CD1c-positive myeloid dendritic cell (primary cell): ENCODE measurements around the gene HNRNPUL1.
A peak's percentile ranks its signal among the peaks of the same experiment; 100 is the strongest.
"Not testable (repeated sequence)": the region's sequence is repeated elsewhere in the genome, so short reads cannot be mapped to it uniquely, and the experiment has no call there.

ENCODE experiments used
- DNase-seq: peaks from one replicate; pipeline ENCODE4 v3.0.0-alpha.2; 2016; ENCODE audit errors: extremely low spot score

Gene HNRNPUL1

GRCh38 chr19:41263850-41264580 is at the start of gene HNRNPUL1:
HNRNPUL1 (plus strand) TSS chr19:41264372; CDS start chr19:41264504, 132 bp downstream.
- peak; percentile 100 for DNase-seq

DNA sequence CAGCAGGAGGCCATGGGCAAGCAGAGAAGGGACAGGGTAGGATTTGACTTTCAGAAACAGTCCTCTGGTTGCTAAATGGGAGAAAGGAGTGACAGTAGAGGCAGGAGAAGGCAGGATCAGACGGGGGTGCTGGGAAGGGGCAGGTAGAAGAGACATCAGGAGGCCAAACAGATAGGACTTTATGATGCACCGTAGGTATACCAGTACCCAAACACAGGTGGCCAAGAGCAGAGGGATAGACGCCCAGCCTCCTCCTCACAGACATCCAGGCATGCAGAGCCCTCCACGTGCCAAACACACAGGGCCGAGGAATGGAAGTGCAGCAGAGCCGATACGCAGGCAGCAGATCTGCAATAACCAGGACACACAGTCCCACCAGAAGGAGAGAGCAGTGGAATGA is 46.4 kb upstream of the HNRNPUL1 start:
- DNase-seq, result no peak

DNA sequence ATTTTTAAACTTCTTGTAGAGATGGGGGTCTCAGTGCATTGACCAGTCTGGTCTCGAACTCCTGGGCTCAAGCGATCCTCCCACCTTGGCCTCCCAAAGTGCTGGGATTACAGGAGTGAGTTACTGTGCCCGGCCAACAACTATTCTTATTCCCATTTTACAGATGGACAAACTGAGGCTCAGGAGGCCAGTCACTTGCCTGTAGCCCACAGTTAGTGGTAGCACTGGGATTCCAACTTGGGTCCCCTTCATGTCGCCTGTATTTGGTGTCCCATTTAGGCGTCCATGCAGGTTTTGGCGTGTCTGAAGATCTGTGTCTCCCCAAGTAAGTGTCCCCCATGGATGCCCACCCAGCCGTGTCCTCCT is 45.9 kb upstream of the HNRNPUL1 start:
- no peak for DNase-seq

DNA sequence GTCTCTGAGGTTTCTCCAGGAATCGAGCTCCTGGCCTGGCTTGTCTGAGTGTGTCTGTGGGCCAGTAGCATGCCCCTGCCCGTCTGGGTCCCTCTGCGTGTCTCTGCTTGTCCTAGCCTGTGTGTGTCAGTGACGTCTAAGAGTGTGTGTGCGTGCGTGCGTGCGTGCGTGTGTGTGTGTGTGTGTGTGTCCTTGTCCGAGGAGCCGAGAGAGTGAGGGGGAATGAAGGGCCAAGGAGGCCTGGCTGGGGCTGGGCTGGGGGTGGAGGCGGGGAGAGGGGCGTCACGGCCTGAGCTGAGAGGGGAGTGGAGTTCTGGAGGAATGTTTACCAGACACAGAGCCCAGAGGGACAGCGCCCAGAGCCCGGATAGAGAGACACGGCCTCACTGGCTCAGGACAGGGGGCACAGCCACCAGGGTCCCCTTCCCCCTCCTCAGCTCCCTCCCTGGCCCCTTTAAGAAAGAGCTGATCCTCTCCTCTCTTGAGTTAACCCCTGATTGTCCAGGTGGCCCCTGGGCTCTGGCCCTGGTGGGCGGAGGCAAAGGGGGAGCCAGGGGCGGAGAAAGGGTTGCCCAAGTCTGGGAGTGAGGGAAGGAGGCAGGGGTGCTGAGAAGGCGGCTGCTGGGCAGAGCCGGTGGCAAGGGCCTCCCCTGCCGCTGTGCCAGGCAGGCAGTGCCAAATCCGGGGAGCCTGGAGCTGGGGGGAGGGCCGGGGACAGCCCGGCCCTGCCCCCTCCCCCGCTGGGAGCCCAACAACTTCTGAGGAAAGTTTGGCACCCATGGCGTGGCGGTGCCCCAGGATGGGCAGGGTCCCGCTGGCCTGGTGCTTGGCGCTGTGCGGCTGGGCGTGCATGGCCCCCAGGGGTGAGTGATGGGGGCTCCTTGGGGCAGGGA is 45.3 kb upstream of the HNRNPUL1 start, which contains the start of gene AXL:
Gene AXL (plus strand): TSS at position 609 of the 893 bp plus-strand sequence. CDS start 170 bp downstream, at position 779.
- DNase-seq, result no peak

GRCh38 chr19:41219924-41220567 is 44.1 kb upstream of the HNRNPUL1 start:
- DNase-seq, result no peak

DNA sequence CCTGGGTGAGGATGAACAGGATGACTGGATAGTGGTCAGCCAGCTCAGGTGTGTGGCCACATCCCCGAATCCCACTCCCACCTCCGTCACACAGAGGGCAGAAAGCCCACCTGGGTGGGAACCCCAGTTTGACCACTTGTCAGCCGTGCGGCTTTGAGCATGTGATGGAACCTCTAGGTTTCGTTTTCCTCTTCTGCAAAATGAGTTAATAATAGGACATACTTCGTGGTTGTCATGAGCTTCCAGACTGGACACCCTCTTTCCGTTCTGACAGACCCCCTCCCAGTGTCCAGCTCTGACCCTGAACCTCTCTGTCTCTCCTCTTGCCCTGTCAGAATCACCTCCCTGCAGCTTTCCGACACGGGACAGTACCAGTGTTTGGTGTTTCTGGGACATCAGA is 43.4 kb upstream of the HNRNPUL1 start:
- DNase-seq, result no peak

DNA sequence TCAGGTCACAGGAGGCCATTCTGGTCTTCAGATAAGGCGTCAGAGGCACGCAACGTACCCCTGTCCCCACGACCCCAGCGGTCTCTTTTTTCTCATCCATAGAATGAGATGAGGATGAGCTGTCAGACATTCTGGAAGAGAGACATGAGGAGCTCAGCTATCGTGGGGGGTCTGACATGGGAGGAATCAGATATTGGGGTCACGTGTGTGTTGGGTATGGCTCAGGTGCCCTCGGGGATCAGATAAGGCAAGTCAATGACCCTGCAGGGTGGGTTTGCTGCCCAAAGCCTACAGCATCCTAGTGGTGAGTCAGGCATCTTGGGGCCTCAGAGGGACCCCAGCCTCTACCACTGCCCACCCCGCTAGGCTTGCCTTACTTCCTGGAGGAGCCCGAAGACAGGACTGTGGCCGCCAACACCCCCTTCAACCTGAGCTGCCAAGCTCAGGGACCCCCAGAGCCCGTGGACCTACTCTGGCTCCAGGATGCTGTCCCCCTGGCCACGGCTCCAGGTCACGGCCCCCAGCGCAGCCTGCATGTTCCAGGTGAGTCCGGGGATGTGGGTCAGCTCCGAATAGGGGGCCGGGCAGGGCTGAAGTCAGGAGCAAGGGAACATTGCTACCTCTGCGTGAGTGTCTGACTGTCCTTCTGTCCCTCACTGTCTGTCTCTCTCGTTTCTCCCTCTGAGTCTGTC is 42.5 kb upstream of the HNRNPUL1 start:
- DNase-seq, result no peak

GRCh38 chr19:41222240-41222639 is 41.9 kb upstream of the HNRNPUL1 start:
- DNase-seq, result no peak

DNA sequence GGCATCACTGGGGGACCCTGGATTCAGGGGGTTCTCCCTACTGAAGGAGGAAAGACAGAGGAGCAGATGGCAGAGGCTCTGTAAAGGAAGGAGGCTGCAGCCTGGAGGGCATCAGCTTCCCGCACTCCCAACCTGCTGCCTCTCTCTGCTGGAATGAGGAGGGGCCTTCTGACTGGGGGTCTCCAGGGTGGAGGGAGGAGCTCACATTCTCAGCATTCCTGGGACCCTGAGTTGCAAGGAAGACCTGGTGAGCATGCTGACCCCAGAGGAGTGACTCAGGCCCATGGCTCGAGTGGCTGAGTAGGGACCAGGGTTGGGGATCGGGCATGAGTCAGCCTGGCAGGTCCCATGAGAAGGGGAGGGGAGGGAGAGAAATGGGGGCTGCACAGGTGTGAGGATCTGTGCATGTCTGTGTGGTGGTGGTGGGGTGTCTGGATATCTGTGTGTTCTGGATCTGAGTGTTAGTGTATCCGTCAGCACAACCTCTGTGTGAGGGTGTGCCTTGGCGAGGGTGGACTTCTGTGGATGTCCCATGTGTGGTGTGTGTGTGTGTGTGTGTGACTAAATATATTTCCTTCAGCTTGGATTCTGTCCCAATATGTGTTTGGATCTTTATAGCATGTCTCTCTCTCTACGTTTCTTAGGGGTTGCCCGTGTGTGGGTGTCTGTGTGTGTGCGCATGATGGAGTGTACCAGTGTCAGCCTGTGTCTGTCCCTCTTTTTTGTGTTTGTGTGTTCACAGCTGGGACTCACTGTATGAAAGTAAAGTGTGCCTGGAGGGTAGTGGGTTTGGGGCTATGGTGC is 40.5 kb upstream of the HNRNPUL1 start:
- DNase-seq, result no peak

GRCh38 chr19:41224632-41225031 is 39.5 kb upstream of the HNRNPUL1 start:
- DNase-seq, result no peak

GRCh38 chr19:41225238-41226052 is 38.7 kb upstream of the HNRNPUL1 start:
- peak; percentile 83 for DNase-seq

- peak; percentile 65 for DNase-seq
Measured at GRCh38 chr19:41226053-41226873, 37.9 kb upstream of the HNRNPUL1 start.

- DNase-seq, result no peak
Measured at GRCh38 chr19:41226874-41227390, 37.2 kb upstream of the HNRNPUL1 start.

GRCh38 chr19:41228486-41228885 is 35.7 kb upstream of the HNRNPUL1 start:
- no peak for DNase-seq

DNA sequence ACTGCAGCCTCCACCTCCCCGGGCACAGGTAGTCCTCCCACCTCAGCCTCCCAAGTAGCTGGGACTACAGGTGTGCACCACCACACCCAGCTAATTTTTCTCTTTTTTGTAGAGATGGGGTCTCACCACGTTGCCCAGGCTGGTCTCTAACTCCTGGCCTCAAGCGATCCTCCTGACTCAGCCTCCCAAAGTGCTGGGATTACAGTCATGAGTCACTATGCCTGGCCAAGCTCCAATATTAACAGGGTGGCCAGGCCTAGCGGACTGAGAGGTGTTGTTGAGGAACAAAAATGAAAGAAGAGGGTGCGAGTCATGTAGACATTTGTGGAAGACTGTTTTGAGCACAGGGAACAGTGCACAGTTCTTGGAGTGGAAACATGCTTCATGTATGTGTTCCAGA is 34.8 kb upstream of the HNRNPUL1 start:
- DNase-seq, result not testable (repeated sequence)

DNA sequence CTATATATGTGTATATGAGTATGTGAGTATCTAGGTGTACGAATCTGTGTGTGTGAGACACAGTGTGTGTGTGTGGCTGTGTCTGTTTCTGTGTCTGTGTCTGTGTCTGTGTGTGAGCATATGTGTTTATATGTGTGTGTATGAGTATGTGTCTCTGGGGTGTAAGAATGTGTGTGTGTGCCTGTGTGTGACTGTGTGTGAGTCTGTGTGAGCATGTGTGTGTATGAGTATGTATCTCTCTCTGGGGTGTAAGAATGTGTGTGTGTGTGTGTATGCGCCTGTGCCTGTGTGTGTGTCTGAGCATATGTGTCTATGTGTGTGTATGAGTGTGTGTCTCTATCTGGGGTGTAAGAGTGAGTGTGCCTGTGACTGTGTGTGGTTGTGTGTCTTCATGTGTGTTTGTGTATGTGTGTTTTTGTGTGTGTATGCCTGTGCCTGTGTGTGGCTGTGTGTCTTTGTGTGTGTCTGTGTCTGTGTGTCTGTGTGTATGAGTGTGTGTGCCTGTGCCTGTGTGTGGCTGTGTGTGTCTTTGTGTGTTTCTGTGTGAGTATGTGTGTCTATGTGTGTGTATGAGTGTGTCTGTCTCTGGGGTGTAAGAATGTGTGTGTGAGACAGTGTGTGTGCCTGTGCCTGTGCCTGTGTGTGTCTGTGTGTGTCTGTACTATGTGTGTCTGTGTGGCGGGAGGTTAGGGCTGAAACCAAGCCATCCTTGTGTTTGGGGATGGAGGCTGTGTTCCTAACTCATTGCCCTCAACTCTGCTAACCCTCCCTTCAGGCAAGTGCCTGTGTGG is 33.9 kb upstream of the HNRNPUL1 start:
- no peak for DNase-seq

DNA sequence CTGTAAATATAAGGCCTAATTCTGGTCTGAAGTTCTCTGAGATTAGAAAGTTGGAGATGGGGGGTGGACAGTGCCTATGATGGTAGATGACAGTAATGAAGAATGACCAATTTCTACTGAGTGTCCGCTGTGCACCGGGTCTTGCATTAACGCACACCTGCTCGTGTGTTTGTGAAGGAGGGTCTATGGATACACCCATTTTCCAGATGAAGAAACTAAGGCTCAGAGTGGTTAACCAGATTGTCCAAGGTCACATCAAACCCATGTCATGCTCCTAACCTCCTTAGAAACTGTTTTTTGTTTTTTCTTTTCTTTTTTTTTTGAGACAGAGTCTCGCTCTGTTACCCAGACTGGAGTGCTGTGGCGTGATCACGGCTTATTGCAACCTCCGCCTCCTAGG is 31.5 kb upstream of the HNRNPUL1 start:
- no peak for DNase-seq

- peak; percentile 94 for DNase-seq
Measured at GRCh38 chr19:41233748-41234240, 30.4 kb upstream of the HNRNPUL1 start.
